Esophagus muscularis mucosa (tissue), 4 donors: ENCODE results near the gene SLC4A3. TPM values are rescaled to one million over a fixed set of nuclear protein-coding genes. Genes with fewer than 3 reads are reported as not detected.

ENCODE experiments used
- DNase-seq: peaks from one replicate; pipeline ENCODE4 v3.0.0-alpha.2; 2017; ENCODE audit errors: extremely low spot score
- H3K27ac ChIP-seq, 4 donors: fragments of 200-600 bp; sonication (generic); replicated peaks in 1 of 4; 1 replicate in 3 of 4; 2 replicates in 1 of 4; pipeline ENCODE4 v1.5.1; 2016 to 2019; ENCODE audit warnings: mild to moderate bottlenecking in 1 of 4
- H3K27me3 ChIP-seq, 4 donors: fragments of 200-600 bp; sonication (generic); one replicate each; pipeline versions ENCODE4 v1.5.1 to v1.6.0; 2016 to 2019
- H3K36me3 ChIP-seq, 4 donors: fragments of 200-600 bp; sonication (generic); one replicate each; pipeline ENCODE4 v1.5.1; 2016 to 2019
- H3K4me1 ChIP-seq, 4 donors: fragments of 200-600 bp; sonication (generic); one replicate each; pipeline ENCODE4 v1.5.1; 2016 to 2019
- H3K4me3 ChIP-seq, 4 donors: fragments of 200-600 bp; sonication (generic); 1 replicate in 2 of 4; 2 replicates in 2 of 4; pipeline ENCODE4 v1.5.1; 2016 to 2019; ENCODE audit warnings: mild to moderate bottlenecking in 4 of 4, moderate library complexity in 1 of 4
- H3K9me3 ChIP-seq, 4 donors: fragments of 200-600 bp; sonication (generic); 1 replicate in 3 of 4; 2 replicates in 1 of 4; pipeline ENCODE4 v1.5.1; 2016 to 2019
- CTCF ChIP-seq, 3 experiments: fragments of 200-600 bp in 2 of 3; fragments of 450-650 bp in 1 of 3; sonication (generic) in 2 of 3; IDR thresholded peaks; one replicate each; pipeline ENCODE4 v1.5.1; 2017 to 2019; ENCODE audit warnings: antibody characterized with exemption in 3 of 3, mild to moderate bottlenecking in 2 of 3, moderate library complexity in 1 of 3
- EP300 ChIP-seq: sonication (generic); formaldehyde crosslinking; IDR thresholded peaks from one replicate; pipeline ENCODE4 v1.6.1; 2017; ENCODE audit warnings: antibody characterized with exemption
- POLR2A ChIP-seq: fragments of 450-650 bp; IDR thresholded peaks from one replicate; pipeline ENCODE4 v1.6.1; 2017; ENCODE audit warnings: antibody characterized with exemption, moderate library complexity, mild to moderate bottlenecking, low read depth
- POLR2AphosphoS5 ChIP-seq, 2 donors: sonication (generic); formaldehyde crosslinking; IDR thresholded peaks; one replicate each; pipeline ENCODE4 v1.6.1; 2017; ENCODE audit warnings: antibody characterized with exemption in 2 of 2
- WGBS: methylation state at CpG from one replicate; pipeline ENCODE4 v1.1.5; 2018; 5-methylcytosine and 5-hydroxymethylcytosine counted together
- intact Hi-C: fragments of 100-400 bp; cut with DNase I; formaldehyde crosslinking; loops from one replicate; pipeline ENCODE4 v1.15.1; 2023
- total RNA-seq, 4 donors: library from RNA; depleted of rRNA; stranded (reverse); fragments of >200 nt; gene quantifications; one replicate each; pipeline versions ENCODE4 v1.1.0 to v1.2.1, GENCODE V29; 2016

The SLC4A3 gene
- total RNA-seq, 4 donors from 2014 or later: 15.0 to 30.4 (median 20.5) TPM

- intact Hi-C loops: loop anchor here (5.0 kb wide), 1 partner anchor 145 kb away; the partner anchor contains the start of genes CHPF and TMEM198
- Histone ChIP-seq H3K27ac (no peak overlapping the region), H3K36me3 (no peaks in the 10 kb centered on the region), H3K9me3 (no peaks in the 10 kb centered on the region), H3K4me1 (peaks cover 7 to 22% (median 20%) of the 10 kb centered on the region in 4 donors), H3K27me3 (peaks cover 0 to 6% (median 0%) of the 10 kb centered on the region in 4 donors), H3K4me3 (no peak overlapping the region)
- TF ChIP-seq POLR2A (no peak), EP300 (no peak), POLR2AphosphoS5 (IDR thresholded peaks at IDR 0.05) (no peak), CTCF (IDR thresholded peaks at IDR 0.05) (no peak)
- WGBS: 66% methylated on average over 3 of the region's 3 CpGs
- no peak for DNase-seq
These were observed 59.8 kb downstream of the SLC4A3 start for GRCh38 chr2:219687272-219687671.

- H3K4me1 ChIP-seq: peaks cover 7 to 22% (median 20%) of the 10 kb centered on the region in 4 donors
- intact Hi-C loops: loop anchor here (2.0 to 5.0 kb wide), 2 partner anchors 45 to 146 kb away; partner anchors contain the start of genes CHPF and TMEM198
These were observed 60.6 kb downstream of the SLC4A3 start for GRCh38 chr2:219687882-219688559.

GRCh38 chr2:219688560-219689445, 61.4 kb downstream of the SLC4A3 start:
- Histone ChIP-seq H3K27me3 (peaks cover 0 to 16% (median 0%) of the 10 kb centered on the region in 4 donors), H3K9me3 (no peaks in the 10 kb centered on the region), H3K36me3 (no peaks in the 10 kb centered on the region), H3K27ac (peak overlapping the region; percentile 29 to 61 (median 52)), H3K4me1 (peaks cover 7 to 22% (median 20%) of the 10 kb centered on the region in 4 donors), H3K4me3 (no peak overlapping the region)
- intact Hi-C loops: loop anchor here (2.0 to 5.0 kb wide), 2 partner anchors 46 to 147 kb away; partner anchors contain the start of genes CHPF and TMEM198
- no peak for DNase-seq
- no peak for TF ChIP-seq EP300
- no peak for TF ChIP-seq POLR2A
- TF ChIP-seq POLR2AphosphoS5 (IDR thresholded peaks at IDR 0.05): no peak
- TF ChIP-seq CTCF (IDR thresholded peaks at IDR 0.05): no peak
- 70% methylated on average over 23 of the region's 23 CpGs for WGBS

More at GRCh38 chr2:219687882-219688559, 60.6 kb downstream of the SLC4A3 start:
- peak overlapping the region in 1 of 4 donors; percentile 5 for H3K27ac ChIP-seq
- 91% methylated on average over 19 of the region's 19 CpGs for WGBS
- DNase-seq: no peak
- no peaks in the 10 kb centered on the region for H3K36me3 ChIP-seq
- H3K4me3 ChIP-seq: no peak overlapping the region
- H3K27me3 ChIP-seq: peaks cover 0 to 9% (median 0%) of the 10 kb centered on the region in 4 donors
- H3K9me3 ChIP-seq: no peaks in the 10 kb centered on the region
- TF ChIP-seq POLR2AphosphoS5 (IDR thresholded peaks at IDR 0.05) (no peak), EP300 (no peak), CTCF (IDR thresholded peaks at IDR 0.05) (no peak), POLR2A (no peak)

- Histone ChIP-seq H3K4me1 (peaks cover 7 to 18% (median 16%) of the 10 kb centered on the region in 4 donors), H3K27me3 (peaks cover 0 to 16% (median 0%) of the 10 kb centered on the region in 4 donors), H3K36me3 (no peaks in the 10 kb centered on the region), H3K4me3 (no peak overlapping the region), H3K9me3 (no peaks in the 10 kb centered on the region), H3K27ac (peak overlapping the region in 1 of 4 donors; percentile 29)
- 45% methylated on average over 17 of the region's 17 CpGs for WGBS
- DNase-seq: no peak
- TF ChIP-seq CTCF (IDR thresholded peaks at IDR 0.05) (peak; percentile 76 to 85 (median 78)), POLR2A (no peak)
- intact Hi-C loops: loop anchor here (2.0 to 5.0 kb wide), 2 partner anchors 47 to 148 kb away; partner anchors contain the start of genes CHPF and TMEM198
These were observed 62.5 kb downstream of the SLC4A3 start for GRCh38 chr2:219689676-219690628.
